ENCODE data around the gene TBC1D19.

The TBC1D19 gene

GRCh38 chr4:26557164-26557563, 26.7 kb upstream of the TBC1D19 start:
- H3K4me3 ChIP-seq (ENCODE audit: low read depth, low read length, poor library complexity, severe bottlenecking) = no peak overlapping the region
- H4K20me1 ChIP-seq (ENCODE audit: insufficient read depth, low read length) = no peaks in the 10 kb centered on the region
- H3K9ac ChIP-seq (ENCODE audit: low read length) = no peak overlapping the region
- H3K9me3 ChIP-seq (ENCODE audit: low read length) = no peaks in the 10 kb centered on the region
- no peak overlapping the region for H2AFZ ChIP-seq (ENCODE audit: low read length)
- H3K27me3 ChIP-seq (ENCODE audit: insufficient read depth, low read length) = no peaks in the 10 kb centered on the region
- no peaks in the 10 kb centered on the region for H3K36me3 ChIP-seq (ENCODE audit: insufficient read depth, low read length)
- no peak overlapping the region for H3K27ac ChIP-seq (ENCODE audit: low read depth, low read length, poor library complexity, severe bottlenecking)
- no peaks in the 10 kb centered on the region for H3K79me2 ChIP-seq (ENCODE audit: insufficient read depth, low read length)
- no peaks in the 10 kb centered on the region for H3K9me2 ChIP-seq (ENCODE audit: low read depth, low read length)
- no peaks in the 10 kb centered on the region for H3F3A ChIP-seq (ENCODE audit: insufficient read depth, low read length)
- TF ChIP-seq CTCF (IDR thresholded peaks at IDR 0.05; ENCODE audit: low read length) = no peak
- TF ChIP-seq EZH2 (IDR thresholded peaks at IDR 0.05; ENCODE audit: borderline replicate concordance, low read length) = no peak
- no peaks in the 10 kb centered on the region for H3K4me1 ChIP-seq (ENCODE audit: insufficient read depth, low read length, severe bottlenecking)
- no peak overlapping the region for H3K4me2 ChIP-seq (ENCODE audit: low read length)

- Histone ChIP-seq H3K4me1 (ENCODE audit: insufficient read depth, low read length, severe bottlenecking) (no peaks in the 10 kb centered on the region), H3K9ac (ENCODE audit: low read length) (no peak overlapping the region), H3K27me3 (ENCODE audit: insufficient read depth, low read length) (no peaks in the 10 kb centered on the region), H3K79me2 (ENCODE audit: insufficient read depth, low read length) (no peaks in the 10 kb centered on the region), H3K4me3 (ENCODE audit: low read depth, low read length, poor library complexity, severe bottlenecking) (no peak overlapping the region), H3K9me2 (ENCODE audit: low read depth, low read length) (no peaks in the 10 kb centered on the region), H3K36me3 (ENCODE audit: insufficient read depth, low read length) (no peaks in the 10 kb centered on the region), H3F3A (ENCODE audit: insufficient read depth, low read length) (no peaks in the 10 kb centered on the region), H3K27ac (ENCODE audit: low read depth, low read length, poor library complexity, severe bottlenecking) (no peak overlapping the region), H2AFZ (ENCODE audit: low read length) (no peak overlapping the region), H3K4me2 (ENCODE audit: low read length) (no peak overlapping the region), H4K20me1 (ENCODE audit: insufficient read depth, low read length) (no peaks in the 10 kb centered on the region), H3K9me3 (ENCODE audit: low read length) (no peaks in the 10 kb centered on the region)
- TF ChIP-seq CTCF (IDR thresholded peaks at IDR 0.05; ENCODE audit: low read length) (no peak), EZH2 (IDR thresholded peaks at IDR 0.05; ENCODE audit: borderline replicate concordance, low read length) (no peak)
Measured at GRCh38 chr4:26558166-26558895, 25.6 kb upstream of the TBC1D19 start.

GRCh38 chr4:26566133-26566532, 17.8 kb upstream of the TBC1D19 start:
- H3K4me3 ChIP-seq (ENCODE audit: low read depth, low read length, poor library complexity, severe bottlenecking) = no peak overlapping the region
- no peaks in the 10 kb centered on the region for H3K27me3 ChIP-seq (ENCODE audit: insufficient read depth, low read length)
- H3K4me2 ChIP-seq (ENCODE audit: low read length) = no peak overlapping the region
- H3F3A ChIP-seq (ENCODE audit: insufficient read depth, low read length) = no peaks in the 10 kb centered on the region
- H3K4me1 ChIP-seq (ENCODE audit: insufficient read depth, low read length, severe bottlenecking) = no peaks in the 10 kb centered on the region
- no peak overlapping the region for H2AFZ ChIP-seq (ENCODE audit: low read length)
- TF ChIP-seq CTCF (IDR thresholded peaks at IDR 0.05; ENCODE audit: low read length) (no peak), EZH2 (IDR thresholded peaks at IDR 0.05; ENCODE audit: borderline replicate concordance, low read length) (no peak)
- H3K9me2 ChIP-seq (ENCODE audit: low read depth, low read length) = no peaks in the 10 kb centered on the region
- H4K20me1 ChIP-seq (ENCODE audit: insufficient read depth, low read length) = no peaks in the 10 kb centered on the region
- H3K9me3 ChIP-seq (ENCODE audit: low read length) = no peaks in the 10 kb centered on the region
- no peaks in the 10 kb centered on the region for H3K36me3 ChIP-seq (ENCODE audit: insufficient read depth, low read length)
- no peak overlapping the region for H3K9ac ChIP-seq (ENCODE audit: low read length)
- H3K79me2 ChIP-seq (ENCODE audit: insufficient read depth, low read length) = no peaks in the 10 kb centered on the region
- no peak overlapping the region for H3K27ac ChIP-seq (ENCODE audit: low read depth, low read length, poor library complexity, severe bottlenecking)
